Sigmoid colon (tissue), 7 donors: ENCODE measurements around the gene TPSB2. TPM values are rescaled to one million over a fixed set of nuclear protein-coding genes. Genes with fewer than 3 reads are reported as not detected.
"Not testable (repeated sequence)": the region's sequence is repeated elsewhere in the genome, so short reads cannot be mapped to it uniquely, and the experiment has no call there.

Source experiments
- DNase-seq: peaks from one replicate; pipeline ENCODE4 v3.0.0-alpha.2; 2019
- H3K27ac ChIP-seq, 4 donors: fragments of 200-600 bp; sonication (generic); one replicate each; pipeline ENCODE4 v1.5.1; 2016 to 2019; ENCODE audit warnings: mild to moderate bottlenecking in 1 of 4
- H3K27me3 ChIP-seq, 3 donors: fragments of 200-600 bp; sonication (generic); one replicate each; pipeline ENCODE4 v1.5.1; 2019; ENCODE audit warnings: mild to moderate bottlenecking in 1 of 3
- H3K36me3 ChIP-seq, 4 donors: fragments of 200-600 bp; sonication (generic); one replicate each; pipeline ENCODE4 v1.5.1; 2016 to 2019
- H3K4me1 ChIP-seq, 4 donors: fragments of 200-600 bp; sonication (generic); one replicate each; pipeline ENCODE4 v1.5.1; 2017 to 2019
- H3K4me3 ChIP-seq, 4 donors: fragments of 200-600 bp; sonication (generic); one replicate each; pipeline ENCODE4 v1.5.1; 2017 to 2019; ENCODE audit warnings: mild to moderate bottlenecking in 2 of 4, moderate library complexity in 1 of 4
- H3K9me3 ChIP-seq, 4 donors: fragments of 200-600 bp in 3 of 4; sonication (generic) in 3 of 4; one replicate each; pipeline versions ENCODE4 v1.5.1 to v1.6.1; 2013 to 2019
- CTCF ChIP-seq, 4 experiments: fragments of 450-650 bp in 3 of 4; fragments of 200-600 bp in 1 of 4; IDR thresholded peaks; one replicate each; pipeline ENCODE4 v1.5.1; 2016 to 2019; ENCODE audit warnings: antibody characterized with exemption in 4 of 4, mild to moderate bottlenecking in 3 of 4, moderate library complexity in 2 of 4
- EP300 ChIP-seq, 4 donors: sonication (generic); formaldehyde crosslinking; IDR thresholded peaks; one replicate each; pipeline ENCODE4 v1.6.1; 2017; ENCODE audit warnings: antibody characterized with exemption in 4 of 4
- POLR2A ChIP-seq, 2 donors: fragments of 450-650 bp; IDR thresholded peaks; one replicate each; pipeline ENCODE4 v1.6.1; 2016; ENCODE audit warnings: antibody characterized with exemption in 2 of 2, mild to moderate bottlenecking in 2 of 2, moderate library complexity in 2 of 2
- POLR2AphosphoS5 ChIP-seq, 4 donors: sonication (generic); formaldehyde crosslinking; IDR thresholded peaks; one replicate each; pipeline ENCODE4 v1.6.1; 2017; ENCODE audit warnings: antibody characterized with exemption in 4 of 4
- WGBS, 2 donors: extraction: QIAGEN DNeasy Blood & Tissue Kit; methylation state at CpG; one replicate each; pipeline ENCODE4 v1.1.7; 2013; 5-methylcytosine and 5-hydroxymethylcytosine counted together
- intact Hi-C: fragments of 100-400 bp; cut with DNase I; formaldehyde crosslinking; loops from one replicate; pipeline ENCODE4 v1.15.1; 2023
- polyA plus RNA-seq, 3 donors: library from polyadenylated mRNA; stranded (reverse); fragments of 200-250 nt; gene quantifications; one replicate each; pipeline ENCODE4 v1.2.3, GENCODE V29; 2013
- total RNA-seq, 4 donors: library from RNA; depleted of rRNA; stranded (reverse); fragments of >200 nt; gene quantifications; one replicate each; pipeline ENCODE4 v1.1.0, GENCODE V29; 2016
- donor health status: healthy with polysubstance abuse.
- donor health status: Bipolar disorder and iron deficiency.
- donor health status: healthy.

TPSB2 gene
- total and polyA plus RNA-seq, 7 donors, result 7.9 to 182 (median 13.3) TPM

- H3K9me3 ChIP-seq, H3K36me3 ChIP-seq, H3K4me3 ChIP-seq, intact Hi-C loops, H3K27ac ChIP-seq, H3K4me1 ChIP-seq: not testable (repeated sequence)
- peaks cover 0 to 14% (median 12%) of the 10 kb centered on the region in 3 donors for H3K27me3 ChIP-seq
- WGBS, 2 donors, result 56 to 60% methylated on average over 7 to 8 of the region's 12 CpGs
- DNase-seq, result peak; percentile 36
Observed at GRCh38 chr16:1240436-1240835, 10.5 kb upstream of the TPSB2 start, which contains the start of gene TPSAB1. Gene TPSAB1 (plus strand): TSS chr16:1240705. CDS start chr16:1240939, 234 bp downstream.

- H3K36me3 ChIP-seq, H3K27ac ChIP-seq, intact Hi-C loops, H3K27me3 ChIP-seq, H3K4me3 ChIP-seq, H3K9me3 ChIP-seq, H3K4me1 ChIP-seq: not testable (repeated sequence)
- peak; percentile 60 for DNase-seq
- WGBS, 2 donors, result 83 to 91% methylated on average over 9 of the region's 9 CpGs
Observed at GRCh38 chr16:1239575-1239974, 9.6 kb upstream of the TPSB2 start.

GRCh38 chr16:1238909-1239308, 8.9 kb upstream of the TPSB2 start:
- H3K27me3 ChIP-seq, H3K27ac ChIP-seq, H3K4me3 ChIP-seq, H3K9me3 ChIP-seq, H3K4me1 ChIP-seq, H3K36me3 ChIP-seq, intact Hi-C loops: not testable (repeated sequence)
- DNase-seq, result peak; percentile 32
- 78 to 79% methylated on average over 19 to 20 of the region's 23 CpGs for WGBS, 2 donors

GRCh38 chr16:1237990-1238389, 8.0 kb upstream of the TPSB2 start:
- Histone ChIP-seq H3K4me3 (no peak overlapping the region), H3K27me3 (no peaks in the 10 kb centered on the region), H3K36me3 (no peaks in the 10 kb centered on the region), H3K27ac (no peak overlapping the region), H3K4me1 (no peaks in the 10 kb centered on the region), H3K9me3 (no peaks in the 10 kb centered on the region)
- peak; percentile 3 for DNase-seq
- WGBS, 2 donors, result 68 to 85% methylated on average over 9 of the region's 9 CpGs
- intact Hi-C loops, result no loop called here
- TF ChIP-seq CTCF (IDR thresholded peaks at IDR 0.05) (no peak), POLR2AphosphoS5 (IDR thresholded peaks at IDR 0.05) (no peak), EP300 (IDR thresholded peaks at IDR 0.05) (no peak), POLR2A (IDR thresholded peaks at IDR 0.05) (no peak)

- intact Hi-C loops, H3K9me3 ChIP-seq, DNase-seq, H3K36me3 ChIP-seq, H3K27me3 ChIP-seq, H3K4me1 ChIP-seq, H3K4me3 ChIP-seq, H3K27ac ChIP-seq: not testable (repeated sequence)
- no CpG with 5 or more reads among the region's 29 CpGs for WGBS, 2 donors
Observed at GRCh38 chr16:1236659-1237058, 6.7 kb upstream of the TPSB2 start.

- H3K9me3 ChIP-seq, H3K27ac ChIP-seq, H3K4me1 ChIP-seq, DNase-seq, H3K4me3 ChIP-seq, H3K36me3 ChIP-seq, intact Hi-C loops, H3K27me3 ChIP-seq: not testable (repeated sequence)
- no CpG with 5 or more reads among the region's 47 CpGs for WGBS, 2 donors
Observed at GRCh38 chr16:1232049-1232748, 2.2 kb upstream of the TPSB2 start.

- peak; percentile 39 for DNase-seq
- H3K36me3 ChIP-seq, intact Hi-C loops, H3K4me3 ChIP-seq, H3K9me3 ChIP-seq, H3K27ac ChIP-seq, H3K4me1 ChIP-seq, H3K27me3 ChIP-seq: not testable (repeated sequence)
- 78 to 86% methylated on average over 7 of the region's 7 CpGs for WGBS, 2 donors
Observed at GRCh38 chr16:1231301-1231700, 1.3 kb upstream of the TPSB2 start.

GRCh38 chr16:1230471-1231212, 658 bp upstream of the TPSB2 start:
- DNase-seq, result peak; percentile 55
- not testable (repeated sequence) for H3K27me3 ChIP-seq

GRCh38 chr16:1229476-1229875, 508 bp downstream of the TPSB2 start:
- H3K4me3 ChIP-seq, H3K36me3 ChIP-seq, H3K27ac ChIP-seq, H3K27me3 ChIP-seq, H3K9me3 ChIP-seq, intact Hi-C loops: not testable (repeated sequence)
- DNase-seq, result peak; percentile 14
- WGBS, 2 donors, result 88% methylated on average over 10 to 12 of the region's 13 CpGs
- peaks cover 0 to 19% (median 14%) of the 10 kb centered on the region in 4 donors for H3K4me1 ChIP-seq

More at GRCh38 chr16:1230471-1231212, 658 bp upstream of the TPSB2 start:
- H3K4me3 ChIP-seq, intact Hi-C loops, H3K36me3 ChIP-seq, H3K9me3 ChIP-seq, H3K27ac ChIP-seq: not testable (repeated sequence)
- WGBS, 2 donors, result 80 to 87% methylated on average over 17 of the region's 17 CpGs
- H3K4me1 ChIP-seq, result peaks cover 0 to 11% (median 7%) of the 10 kb centered on the region in 4 donors
- TF ChIP-seq POLR2AphosphoS5 (IDR thresholded peaks at IDR 0.05), result peak in 1 of 4 donors; percentile 8
